ENCODE data around the gene MIAT.

MIAT gene

DNA sequence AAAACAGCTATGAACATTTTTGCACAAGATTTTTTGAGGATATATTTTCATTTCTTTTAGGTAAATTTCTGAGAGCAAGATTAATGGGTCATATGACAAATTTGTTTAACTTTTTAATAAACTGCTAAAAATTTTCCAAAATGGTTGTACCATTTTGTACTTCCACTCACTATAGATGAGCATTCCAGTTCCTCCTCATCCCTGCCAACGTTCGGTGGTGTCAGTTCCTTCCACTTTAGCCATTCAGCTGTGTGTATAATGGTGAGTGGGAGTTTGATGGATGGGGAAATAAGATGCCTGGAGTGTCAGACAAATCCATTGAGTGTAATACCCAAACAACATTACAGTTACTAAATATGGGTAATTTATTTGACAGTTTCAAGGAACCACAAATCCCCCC is 49.7 kb downstream of the MIAT start (continued):
- no peak for TF ChIP-seq YY1 (tag by site-specific recombination; IDR thresholded peaks at IDR 0.05)
- TF ChIP-seq ZBTB20 (tag by site-specific recombination; IDR thresholded peaks at IDR 0.05): no peak
- TF ChIP-seq ZNF785 (tag by site-specific recombination; IDR thresholded peaks at IDR 0.05): no peak
- no peak for TF ChIP-seq ZSCAN23 (tag by site-specific recombination; IDR thresholded peaks at IDR 0.05)
- TF ChIP-seq ZSCAN30 (tag by site-specific recombination; IDR thresholded peaks at IDR 0.05): no peak
- TF ChIP-seq ZIC2 (tag by site-specific recombination; IDR thresholded peaks at IDR 0.05): no peak
- TF ChIP-seq ZNF266 (tag by site-specific recombination; IDR thresholded peaks at IDR 0.05; ENCODE audit: low read depth): no peak
- TF ChIP-seq, protein P1, sequence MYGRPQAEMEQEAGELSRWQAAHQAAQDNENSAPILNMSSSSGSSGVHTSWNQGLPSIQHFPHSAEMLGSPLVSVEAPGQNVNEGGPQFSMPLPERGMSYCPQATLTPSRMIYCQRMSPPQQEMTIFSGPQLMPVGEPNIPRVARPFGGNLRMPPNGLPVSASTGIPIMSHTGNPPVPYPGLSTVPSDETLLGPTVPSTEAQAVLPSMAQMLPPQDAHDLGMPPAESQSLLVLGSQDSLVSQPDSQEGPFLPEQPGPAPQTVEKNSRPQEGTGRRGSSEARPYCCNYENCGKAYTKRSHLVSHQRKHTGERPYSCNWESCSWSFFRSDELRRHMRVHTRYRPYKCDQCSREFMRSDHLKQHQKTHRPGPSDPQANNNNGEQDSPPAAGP (tag by site-specific recombination; IDR thresholded peaks at IDR 0.05): no peak
- TF ChIP-seq ZNF585B (tag by site-specific recombination; IDR thresholded peaks at IDR 0.05): peak; percentile 79

DNA sequence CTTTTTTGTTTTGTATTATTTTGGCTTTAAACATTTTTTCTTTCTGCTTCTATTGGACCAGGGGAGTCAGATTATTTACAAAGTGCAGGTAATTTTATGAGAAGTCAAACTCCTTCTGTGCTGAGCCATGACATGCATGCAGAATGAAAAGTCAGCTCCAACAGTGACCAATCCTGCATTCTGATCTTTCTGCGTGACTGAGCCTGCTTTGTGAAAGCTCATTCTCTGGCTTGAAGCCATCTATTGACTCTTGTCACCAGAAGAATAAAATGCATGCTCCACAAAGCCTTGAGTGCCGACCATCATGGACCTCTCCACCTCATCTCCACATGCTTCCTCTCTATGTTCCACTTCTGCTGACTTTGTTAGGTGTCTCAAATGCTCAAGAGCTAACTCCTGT is 50.2 kb downstream of the MIAT start:
- no peak overlapping the region for H3K4me3 ChIP-seq (ENCODE audit: low read depth, low read length)
- H3K4me1 ChIP-seq (ENCODE audit: control insufficient read depth, insufficient read depth, low read length): no peaks in the 10 kb centered on the region
- ChIA-PET CTCF (interaction anchor here (0.6 kb wide), 1 partner anchor 958 kb away, joined by 4 read pairs; no protein-coding TSS in a partner anchor), POLR2A (no interaction called here)
- TF ChIP-seq ZNF223 (tag by site-specific recombination; IDR thresholded peaks at IDR 0.05) (no peak), ZNF155 (tag by site-specific recombination; IDR thresholded peaks at IDR 0.05) (no peak), ZNF514 (tag by site-specific recombination; IDR thresholded peaks at IDR 0.05) (no peak), ZNF561 (tag by site-specific recombination; IDR thresholded peaks at IDR 0.05; ENCODE audit: borderline replicate concordance) (no peak), PRDM10 (tag by site-specific recombination; IDR thresholded peaks at IDR 0.05) (no peak), SP7 (tag by site-specific recombination; IDR thresholded peaks at IDR 0.05) (no peak), ZNF221 (tag by site-specific recombination; IDR thresholded peaks at IDR 0.05; ENCODE audit: borderline replicate concordance) (no peak), SP3 (tag by site-specific recombination; IDR thresholded peaks at IDR 0.05) (no peak), ZNF426 (tag by site-specific recombination; IDR thresholded peaks at IDR 0.05) (no peak), GLI2 (tag by site-specific recombination; IDR thresholded peaks at IDR 0.05; ENCODE audit: borderline replicate concordance, low read depth) (no peak), ZNF184 (tag by site-specific recombination; IDR thresholded peaks at IDR 0.05) (no peak)
- H3K36me3 ChIP-seq (ENCODE audit: control insufficient read depth in 2 of 2, insufficient read depth in 1 of 2, low read length in 2 of 2): peaks cover 0 to 3% of the 10 kb centered on the region in 2 experiments; a peak in 1 of 3 replicates
- H3K9me3 ChIP-seq (ENCODE audit: control insufficient read depth, insufficient read depth, low read depth, low read length): no peaks in the 10 kb centered on the region; the same call in 1 of the 2 replicates
- no peak overlapping the region for H3K27ac ChIP-seq (ENCODE audit: extremely low read depth, low read depth, low read length)

GRCh38 chr22:26708256-26709009 is 51.0 kb downstream of the MIAT start:
- CTCF ChIA-PET: interaction anchor here (1.5 kb wide), 1 partner anchor 34 kb away, joined by 3 read pairs; no protein-coding TSS in a partner anchor
- H3K27ac ChIP-seq (ENCODE audit: extremely low read depth, low read depth, low read length): no peak overlapping the region
- POLR2A ChIA-PET: no interaction called here
- TF ChIP-seq ZNF580 (tag by site-specific recombination; IDR thresholded peaks at IDR 0.05) (no peak), ZNF571 (tag by site-specific recombination; IDR thresholded peaks at IDR 0.05) (no peak), YY2 (tag by site-specific recombination; IDR thresholded peaks at IDR 0.05) (no peak), ZNF121 (tag by site-specific recombination; IDR thresholded peaks at IDR 0.05) (no peak), ZNF561 (tag by site-specific recombination; IDR thresholded peaks at IDR 0.05; ENCODE audit: borderline replicate concordance) (no peak), BCL11B (tag by site-specific recombination; IDR thresholded peaks at IDR 0.05; ENCODE audit: low read depth) (no peak), ZNF791 (tag by site-specific recombination; IDR thresholded peaks at IDR 0.05) (no peak), ZNF2 (tag by site-specific recombination; IDR thresholded peaks at IDR 0.05) (no peak), ZNF175 (tag by site-specific recombination; IDR thresholded peaks at IDR 0.05) (no peak), ZNF670 (tag by site-specific recombination; IDR thresholded peaks at IDR 0.05; ENCODE audit: low read depth) (no peak), ZNF24 (tag by site-specific recombination; IDR thresholded peaks at IDR 0.05) (no peak), HOXC10 (CRISPR knock-in tag; IDR thresholded peaks at IDR 0.05) (no peak), ZSCAN23 (tag by site-specific recombination; IDR thresholded peaks at IDR 0.05) (no peak), ZNF138 (tag by site-specific recombination; IDR thresholded peaks at IDR 0.05; ENCODE audit: borderline replicate concordance) (no peak)

More at GRCh38 chr22:26708256-26709009, 51.0 kb downstream of the MIAT start:
- Histone ChIP-seq H3K9me3 (ENCODE audit: control insufficient read depth, insufficient read depth, low read depth, low read length) (no peaks in the 10 kb centered on the region; the same call in 1 of the 2 replicates), H3K36me3 (ENCODE audit: control insufficient read depth in 2 of 2, insufficient read depth in 1 of 2, low read length in 2 of 2) (no peaks in the 10 kb centered on the region), H3K4me3 (ENCODE audit: low read depth, low read length) (no peak overlapping the region), H3K4me1 (ENCODE audit: control insufficient read depth, insufficient read depth, low read length) (no peaks in the 10 kb centered on the region)

Measured in HEK293 (cell line).